Uterus (tissue), 2 donors: ENCODE measurements around the gene PRSS57.

Experiments used
- CTCF ChIP-seq, 4 experiments: fragments of 200-600 bp in 2 of 4; fragments of 450-650 bp in 2 of 4; sonication (generic) in 2 of 4; IDR thresholded peaks; one replicate each; pipeline ENCODE4 v1.5.1; 2016 to 2019; ENCODE audit warnings: antibody characterized with exemption in 4 of 4, mild to moderate bottlenecking in 2 of 4, moderate library complexity in 1 of 4
- POLR2A ChIP-seq, 2 donors: fragments of 450-650 bp; IDR thresholded peaks; one replicate each; pipeline ENCODE4 v1.6.1; 2016; ENCODE audit warnings: antibody characterized with exemption in 2 of 2, mild to moderate bottlenecking in 1 of 2, moderate library complexity in 1 of 2

GRCh38 chr19:650121-650520 is 45.1 kb downstream of the PRSS57 start:
- no peak for TF ChIP-seq CTCF (IDR thresholded peaks at IDR 0.05)
- no peak for TF ChIP-seq POLR2A (IDR thresholded peaks at IDR 0.05)
